Measurements from ENCODE around the gene TMEM217.

TMEM217 gene

GRCh38 chr6:37265001-37265400 is 7.1 kb upstream of the TMEM217 start:
- no peak overlapping the region for H3K9ac ChIP-seq (ENCODE audit: low read depth, low read length)
- H3K36me3 ChIP-seq (ENCODE audit: insufficient read depth, low read length) = no peaks in the 10 kb centered on the region
- H3K4me1 ChIP-seq (ENCODE audit: insufficient read depth, low read length) = peaks cover 17% of the 10 kb centered on the region
- H3K9me3 ChIP-seq (ENCODE audit: control insufficient read depth, insufficient read depth, low read length) = no peaks in the 10 kb centered on the region

GRCh38 chr6:37262446-37263026 is 4.6 kb upstream of the TMEM217 start:
- peaks cover 20% of the 10 kb centered on the region for H3K4me1 ChIP-seq (ENCODE audit: insufficient read depth, low read length)
- H3K36me3 ChIP-seq (ENCODE audit: insufficient read depth, low read length) = no peaks in the 10 kb centered on the region
- no peaks in the 10 kb centered on the region for H3K9me3 ChIP-seq (ENCODE audit: control insufficient read depth, insufficient read depth, low read length)
- no peak overlapping the region for H3K9ac ChIP-seq (ENCODE audit: low read depth, low read length)

GRCh38 chr6:37261198-37261597 is 3.3 kb upstream of the TMEM217 start:
- Histone ChIP-seq H3K9me3 (ENCODE audit: control insufficient read depth, insufficient read depth, low read length) (no peaks in the 10 kb centered on the region), H3K9ac (ENCODE audit: low read depth, low read length) (no peak overlapping the region), H3K4me1 (ENCODE audit: insufficient read depth, low read length) (peaks cover 20% of the 10 kb centered on the region), H3K36me3 (ENCODE audit: insufficient read depth, low read length) (no peaks in the 10 kb centered on the region)

GRCh38 chr6:37260444-37260843 is 2.5 kb upstream of the TMEM217 start:
- Histone ChIP-seq H3K9ac (ENCODE audit: low read depth, low read length) (no peak overlapping the region), H3K9me3 (ENCODE audit: control insufficient read depth, insufficient read depth, low read length) (no peaks in the 10 kb centered on the region), H3K4me1 (ENCODE audit: insufficient read depth, low read length) (peaks cover 12% of the 10 kb centered on the region), H3K36me3 (ENCODE audit: insufficient read depth, low read length) (no peaks in the 10 kb centered on the region)

- Histone ChIP-seq H3K36me3 (ENCODE audit: insufficient read depth, low read length) (no peaks in the 10 kb centered on the region), H3K9me3 (ENCODE audit: control insufficient read depth, insufficient read depth, low read length) (no peaks in the 10 kb centered on the region), H3K4me1 (ENCODE audit: insufficient read depth, low read length) (peaks cover 8% of the 10 kb centered on the region; the same call in 1 of the 2 replicates), H3K9ac (ENCODE audit: low read depth, low read length) (no peak overlapping the region)
Observed at GRCh38 chr6:37260040-37260439, 2.1 kb upstream of the TMEM217 start.

- no peaks in the 10 kb centered on the region for H3K9me3 ChIP-seq (ENCODE audit: control insufficient read depth, insufficient read depth, low read length)
- H3K4me1 ChIP-seq (ENCODE audit: insufficient read depth, low read length) = peaks cover 3% of the 10 kb centered on the region; the same call in 1 of the 2 replicates
- no peaks in the 10 kb centered on the region for H3K36me3 ChIP-seq (ENCODE audit: insufficient read depth, low read length)
- no peak overlapping the region for H3K9ac ChIP-seq (ENCODE audit: low read depth, low read length)
Observed at GRCh38 chr6:37259191-37259590, 1.2 kb upstream of the TMEM217 start.

GRCh38 chr6:37258405-37259105 is 611 bp upstream of the TMEM217 start:
- H3K4me1 ChIP-seq (ENCODE audit: insufficient read depth, low read length) = peaks cover 3% of the 10 kb centered on the region; the same call in 1 of the 2 replicates
- H3K9ac ChIP-seq (ENCODE audit: low read depth, low read length) = peak overlapping the region; percentile 88
- no peaks in the 10 kb centered on the region for H3K36me3 ChIP-seq (ENCODE audit: insufficient read depth, low read length)

GRCh38 chr6:37257320-37257633 is 667 bp downstream of the TMEM217 start:
- Histone ChIP-seq H3K36me3 (ENCODE audit: insufficient read depth, low read length) (no peaks in the 10 kb centered on the region), H3K9me3 (ENCODE audit: control insufficient read depth, insufficient read depth, low read length) (no peaks in the 10 kb centered on the region), H3K4me1 (ENCODE audit: insufficient read depth, low read length) (peaks cover 3% of the 10 kb centered on the region; the same call in 1 of the 2 replicates), H3K9ac (ENCODE audit: low read depth, low read length) (peak overlapping the region; percentile 88; the same call in 1 of the 2 replicates)

More at GRCh38 chr6:37258405-37259105, 611 bp upstream of the TMEM217 start:
- no peaks in the 10 kb centered on the region for H3K9me3 ChIP-seq (ENCODE audit: control insufficient read depth, insufficient read depth, low read length)

GRCh38 chr6:37256692-37257319 is 1.1 kb downstream of the TMEM217 start:
- Histone ChIP-seq H3K4me1 (ENCODE audit: insufficient read depth, low read length) (peaks cover 3% of the 10 kb centered on the region; the same call in 1 of the 2 replicates), H3K9ac (ENCODE audit: low read depth, low read length) (peak overlapping the region; percentile 88; the same call in 1 of the 2 replicates), H3K9me3 (ENCODE audit: control insufficient read depth, insufficient read depth, low read length) (no peaks in the 10 kb centered on the region), H3K36me3 (ENCODE audit: insufficient read depth, low read length) (no peaks in the 10 kb centered on the region)

GRCh38 chr6:37254881-37255280 is 3.1 kb downstream of the TMEM217 start:
- Histone ChIP-seq H3K4me1 (ENCODE audit: insufficient read depth, low read length) (peaks cover 3% of the 10 kb centered on the region; the same call in 1 of the 2 replicates), H3K9me3 (ENCODE audit: control insufficient read depth, insufficient read depth, low read length) (no peaks in the 10 kb centered on the region), H3K36me3 (ENCODE audit: insufficient read depth, low read length) (no peaks in the 10 kb centered on the region), H3K9ac (ENCODE audit: low read depth, low read length) (no peak overlapping the region)

GRCh38 chr6:37253486-37254007 is 4.4 kb downstream of the TMEM217 start:
- Histone ChIP-seq H3K9ac (ENCODE audit: low read depth, low read length) (no peak overlapping the region), H3K4me1 (ENCODE audit: insufficient read depth, low read length) (no peaks in the 10 kb centered on the region), H3K36me3 (ENCODE audit: insufficient read depth, low read length) (no peaks in the 10 kb centered on the region), H3K9me3 (ENCODE audit: control insufficient read depth, insufficient read depth, low read length) (no peaks in the 10 kb centered on the region)

GRCh38 chr6:37251211-37251780 is 6.6 kb downstream of the TMEM217 start:
- Histone ChIP-seq H3K9me3 (ENCODE audit: control insufficient read depth, insufficient read depth, low read length) (no peaks in the 10 kb centered on the region), H3K36me3 (ENCODE audit: insufficient read depth, low read length) (no peaks in the 10 kb centered on the region), H3K4me1 (ENCODE audit: insufficient read depth, low read length) (no peaks in the 10 kb centered on the region), H3K9ac (ENCODE audit: low read depth, low read length) (no peak overlapping the region)

GRCh38 chr6:37244430-37245310 is 13.3 kb downstream of the TMEM217 start:
- H3K4me1 ChIP-seq (ENCODE audit: insufficient read depth, low read length) = peaks cover 11% of the 10 kb centered on the region
- H3K36me3 ChIP-seq (ENCODE audit: insufficient read depth, low read length) = no peaks in the 10 kb centered on the region
- H3K9me3 ChIP-seq (ENCODE audit: control insufficient read depth, insufficient read depth, low read length) = no peaks in the 10 kb centered on the region
- no peak overlapping the region for H3K9ac ChIP-seq (ENCODE audit: low read depth, low read length)
